T-helper 2 cell treated with Interferon-gamma antibody and Interleukin-4, amounts not matched to agents 5 μg/mL and 100 μg/mL, for 36 hours (primary cell): ENCODE results near the gene EML1.

ENCODE experiments used
- DNase-seq: peaks from one replicate; pipeline ENCODE4 v3.0.0; 2021; ENCODE audit warnings: low spot score
- H3K27ac Mint-ChIP-seq: one replicate; pipeline ENCODE4 v1.8.0; 2021; ENCODE audit warnings: mild to moderate bottlenecking, mixed read lengths
- H3K27me3 Mint-ChIP-seq: one replicate; pipeline ENCODE4 v1.8.0; 2021; ENCODE audit warnings: low read depth, mixed read lengths
- H3K36me3 Mint-ChIP-seq: one replicate; pipeline ENCODE4 v1.8.0; 2021; ENCODE audit warnings: low read depth, mixed read lengths
- H3K4me1 Mint-ChIP-seq: one replicate; pipeline ENCODE4 v1.8.0; 2021; ENCODE audit warnings: low read depth, mixed read lengths
- H3K4me3 Mint-ChIP-seq: one replicate; pipeline ENCODE4 v1.8.0; 2022; ENCODE audit warnings: mild to moderate bottlenecking, moderate library complexity, mixed read lengths
- H3K9me3 Mint-ChIP-seq: one replicate; pipeline ENCODE4 v1.8.0; 2021; ENCODE audit warnings: mixed read lengths

Gene EML1

DNA sequence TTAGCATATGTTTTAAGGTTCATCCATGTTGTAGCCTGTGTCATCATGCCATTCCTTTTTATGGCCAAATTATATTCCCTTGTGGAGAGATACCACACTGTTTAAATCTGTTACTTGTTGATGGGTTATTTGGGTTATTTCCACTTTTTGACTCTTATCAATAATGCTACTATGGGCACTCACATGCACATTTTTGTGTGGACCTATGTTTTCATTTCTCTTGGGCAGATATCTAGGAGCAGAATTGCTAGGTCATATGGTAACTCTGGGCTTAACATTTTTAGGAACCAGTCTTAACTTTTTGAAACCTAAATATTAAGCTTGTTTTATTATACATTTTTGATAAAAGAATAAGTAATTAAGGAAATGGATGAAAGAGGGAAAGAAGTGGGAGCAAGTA lies 4.0 kb downstream of the EML1 start:
- no peaks in the 10 kb centered on the region for H3K9me3 Mint-ChIP-seq
- H3K4me1 Mint-ChIP-seq, result peaks cover 3% of the 10 kb centered on the region
- H3K4me3 Mint-ChIP-seq, result no peak overlapping the region
- H3K36me3 Mint-ChIP-seq, result no peaks in the 10 kb centered on the region
- H3K27me3 Mint-ChIP-seq, result peaks cover 68% of the 10 kb centered on the region
- DNase-seq, result no peak
- no peak overlapping the region for H3K27ac Mint-ChIP-seq

DNA sequence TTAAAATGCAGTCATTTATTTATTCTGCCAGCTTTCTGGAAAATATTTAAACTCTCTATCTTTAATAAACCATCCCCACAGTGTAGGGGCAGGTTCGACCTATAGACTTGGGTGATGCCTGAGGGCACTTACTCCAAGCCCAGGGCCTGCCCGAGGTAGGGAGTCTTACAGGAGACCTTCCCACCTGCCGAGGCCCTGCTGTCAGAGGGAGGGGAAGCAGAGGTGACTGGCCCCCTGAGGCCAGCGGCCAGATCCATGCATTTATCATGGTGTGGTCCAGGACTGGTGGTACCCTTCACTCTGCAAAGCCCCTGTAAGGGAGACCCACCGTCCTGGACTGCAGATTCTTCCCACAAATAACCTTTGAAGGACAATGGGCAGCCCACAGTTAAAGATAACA lies 7.6 kb downstream of the EML1 start:
- DNase-seq, result no peak
- Mint-ChIP-seq H3K4me3 (no peak overlapping the region), H3K36me3 (no peaks in the 10 kb centered on the region), H3K27ac (no peak overlapping the region), H3K27me3 (peaks cover 50% of the 10 kb centered on the region), H3K4me1 (no peaks in the 10 kb centered on the region), H3K9me3 (no peaks in the 10 kb centered on the region)

DNA sequence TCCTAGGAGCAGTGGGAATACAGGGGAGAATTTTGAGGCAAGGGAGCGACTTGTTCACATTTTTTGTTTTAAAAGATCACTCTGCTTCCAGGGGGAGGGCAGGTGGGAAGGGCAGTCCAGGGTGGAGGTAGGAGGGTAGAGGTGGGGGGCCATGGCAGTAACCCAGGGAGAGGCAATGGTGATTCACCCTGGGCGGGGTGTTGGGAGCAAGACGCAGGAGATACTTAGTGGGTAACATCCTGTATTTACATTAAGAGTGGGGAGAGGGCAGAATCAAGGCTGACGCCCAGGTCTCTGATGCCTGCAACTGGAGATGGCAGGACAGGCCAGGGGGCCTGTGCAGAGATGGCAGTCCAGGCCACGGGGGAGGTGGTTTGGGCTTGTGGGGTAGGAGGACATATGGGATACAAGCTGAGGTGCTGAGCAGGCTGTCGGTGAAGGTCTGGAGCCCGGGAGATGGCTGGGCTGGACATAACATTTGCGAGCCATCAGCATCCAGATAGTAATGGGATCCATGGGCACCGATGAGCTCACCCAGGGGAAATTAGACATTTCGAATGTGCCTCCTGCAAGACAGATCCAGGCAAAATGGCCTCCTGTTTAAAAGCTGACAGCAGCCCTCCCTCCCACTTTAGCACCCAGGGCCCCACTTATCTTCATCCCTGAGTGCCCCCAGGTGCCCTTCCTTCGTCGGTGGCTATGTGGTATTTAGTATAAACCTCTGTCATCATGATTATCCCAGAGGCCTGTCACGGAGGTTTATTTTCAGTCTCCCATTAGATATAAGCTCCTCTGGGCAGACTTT lies 9.3 kb downstream of the EML1 start:
- H3K27me3 Mint-ChIP-seq, result peaks cover 42% of the 10 kb centered on the region
- DNase-seq, result no peak
- H3K9me3 Mint-ChIP-seq, result no peaks in the 10 kb centered on the region
- no peak overlapping the region for H3K4me3 Mint-ChIP-seq
- no peaks in the 10 kb centered on the region for H3K36me3 Mint-ChIP-seq
- H3K27ac Mint-ChIP-seq, result no peak overlapping the region
- no peaks in the 10 kb centered on the region for H3K4me1 Mint-ChIP-seq

- Mint-ChIP-seq H3K27ac (no peak overlapping the region), H3K9me3 (no peaks in the 10 kb centered on the region), H3K36me3 (no peaks in the 10 kb centered on the region), H3K4me1 (no peaks in the 10 kb centered on the region), H3K27me3 (peaks cover 38% of the 10 kb centered on the region), H3K4me3 (no peak overlapping the region)
- DNase-seq, result no peak
These were observed 10.0 kb downstream of the EML1 start for GRCh38 chr14:99803106-99803775.

DNA sequence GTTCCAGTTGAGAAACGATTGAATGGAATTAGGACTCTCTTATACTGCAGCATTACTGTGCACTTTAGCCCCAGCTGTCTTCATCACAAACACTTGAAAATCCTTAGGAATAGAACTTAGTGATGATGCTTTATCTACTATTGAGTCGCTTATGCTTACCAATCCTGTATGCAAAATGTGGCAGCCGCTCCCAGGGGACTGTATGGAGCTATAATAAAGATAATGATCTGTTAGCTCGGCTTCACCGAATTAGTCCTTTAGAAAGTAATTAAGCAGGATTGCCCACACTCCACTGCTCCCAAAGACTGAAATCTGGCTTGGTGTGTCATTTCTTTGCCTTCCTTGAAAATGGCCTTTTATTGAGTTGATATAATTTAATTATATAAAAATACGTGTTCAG lies 10.6 kb downstream of the EML1 start:
- DNase-seq, result no peak
- no peaks in the 10 kb centered on the region for H3K9me3 Mint-ChIP-seq
- H3K27ac Mint-ChIP-seq, result no peak overlapping the region
- no peaks in the 10 kb centered on the region for H3K36me3 Mint-ChIP-seq
- H3K4me1 Mint-ChIP-seq, result no peaks in the 10 kb centered on the region
- H3K4me3 Mint-ChIP-seq, result no peak overlapping the region
- peaks cover 35% of the 10 kb centered on the region for H3K27me3 Mint-ChIP-seq

GRCh38 chr14:99805757-99806439 lies 12.7 kb downstream of the EML1 start:
- Mint-ChIP-seq H3K4me1 (no peaks in the 10 kb centered on the region), H3K27ac (no peak overlapping the region), H3K27me3 (peaks cover 30% of the 10 kb centered on the region), H3K4me3 (no peak overlapping the region), H3K9me3 (no peaks in the 10 kb centered on the region), H3K36me3 (no peaks in the 10 kb centered on the region)
- no peak for DNase-seq

DNA sequence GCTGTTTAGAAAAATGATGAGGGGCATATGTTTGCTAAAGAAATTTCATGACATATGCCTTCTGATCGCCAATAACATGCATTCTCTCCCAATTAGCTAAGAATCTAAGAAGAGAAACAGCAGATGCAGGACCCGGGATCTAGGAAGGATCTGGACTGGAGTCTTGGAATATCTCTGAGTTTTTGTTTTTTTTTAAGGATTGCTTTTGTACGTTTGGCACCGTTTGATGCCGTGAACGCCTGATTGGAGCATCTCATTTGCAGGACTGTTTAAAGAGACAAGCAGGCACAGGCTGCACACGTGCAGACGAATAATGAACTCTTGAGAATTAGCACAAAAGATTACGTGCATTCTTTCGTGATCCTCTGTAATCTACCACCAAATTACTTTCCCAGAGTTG lies 13.6 kb downstream of the EML1 start:
- Mint-ChIP-seq H3K4me3 (no peak overlapping the region), H3K36me3 (no peaks in the 10 kb centered on the region), H3K4me1 (no peaks in the 10 kb centered on the region), H3K27ac (no peak overlapping the region), H3K9me3 (no peaks in the 10 kb centered on the region), H3K27me3 (peaks cover 29% of the 10 kb centered on the region)
- DNase-seq, result no peak

GRCh38 chr14:99807413-99808153 lies 14.4 kb downstream of the EML1 start:
- Mint-ChIP-seq H3K4me3 (no peak overlapping the region), H3K36me3 (no peaks in the 10 kb centered on the region), H3K27me3 (peaks cover 30% of the 10 kb centered on the region), H3K9me3 (no peaks in the 10 kb centered on the region), H3K4me1 (no peaks in the 10 kb centered on the region), H3K27ac (no peak overlapping the region)
- no peak for DNase-seq

GRCh38 chr14:99808154-99808505 lies 14.9 kb downstream of the EML1 start:
- no peak for DNase-seq
- no peaks in the 10 kb centered on the region for H3K9me3 Mint-ChIP-seq
- no peaks in the 10 kb centered on the region for H3K36me3 Mint-ChIP-seq
- peaks cover 30% of the 10 kb centered on the region for H3K27me3 Mint-ChIP-seq
- no peak overlapping the region for H3K27ac Mint-ChIP-seq
- H3K4me1 Mint-ChIP-seq, result no peaks in the 10 kb centered on the region
- no peak overlapping the region for H3K4me3 Mint-ChIP-seq

- Mint-ChIP-seq H3K4me1 (no peaks in the 10 kb centered on the region), H3K27ac (no peak overlapping the region), H3K27me3 (peaks cover 30% of the 10 kb centered on the region), H3K36me3 (no peaks in the 10 kb centered on the region), H3K4me3 (no peak overlapping the region), H3K9me3 (no peaks in the 10 kb centered on the region)
- no peak for DNase-seq
These were observed 15.3 kb downstream of the EML1 start for GRCh38 chr14:99808515-99808914.

GRCh38 chr14:99809360-99809759 lies 16.1 kb downstream of the EML1 start:
- Mint-ChIP-seq H3K36me3 (no peaks in the 10 kb centered on the region), H3K27me3 (peaks cover 33% of the 10 kb centered on the region), H3K4me3 (no peak overlapping the region), H3K9me3 (no peaks in the 10 kb centered on the region), H3K27ac (no peak overlapping the region), H3K4me1 (no peaks in the 10 kb centered on the region)
- DNase-seq, result no peak

DNA sequence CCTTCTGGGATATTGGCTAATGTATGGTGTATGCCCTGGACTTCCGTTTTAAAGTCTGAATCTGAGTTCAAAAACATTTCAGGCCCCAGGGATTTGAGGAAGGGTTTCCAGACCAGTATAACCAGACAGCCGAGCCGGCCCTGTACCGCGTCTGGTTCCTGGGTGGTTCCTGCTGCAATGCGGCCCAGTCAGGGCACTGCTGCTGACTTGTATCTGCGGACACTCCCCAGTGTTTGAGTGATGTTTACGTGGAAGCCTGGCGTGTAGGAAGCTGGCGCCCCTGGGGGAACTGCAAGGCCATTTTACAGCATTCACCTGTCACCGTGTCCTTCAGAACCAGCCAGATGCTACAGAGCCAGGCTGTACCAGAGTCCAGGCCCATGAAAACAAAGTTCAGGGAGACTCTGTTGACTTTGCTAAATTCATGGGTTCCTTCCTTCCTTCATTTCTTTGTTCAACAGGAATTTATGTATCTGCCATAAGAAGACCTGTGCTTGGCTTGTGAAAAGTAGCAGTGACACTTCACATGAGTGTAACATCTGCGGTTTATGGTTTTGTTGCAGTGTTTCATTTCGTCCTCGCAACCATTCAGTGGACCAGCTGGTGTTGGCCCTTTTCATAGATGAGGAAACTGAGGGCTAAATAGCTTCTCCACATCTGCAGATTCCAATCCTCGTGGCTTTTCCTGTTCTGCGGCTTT lies 16.8 kb downstream of the EML1 start:
- Mint-ChIP-seq H3K4me3 (no peak overlapping the region), H3K36me3 (no peaks in the 10 kb centered on the region), H3K9me3 (no peaks in the 10 kb centered on the region), H3K27ac (no peak overlapping the region), H3K4me1 (no peaks in the 10 kb centered on the region), H3K27me3 (peaks cover 37% of the 10 kb centered on the region)
- DNase-seq, result no peak

- Mint-ChIP-seq H3K27me3 (peaks cover 33% of the 10 kb centered on the region), H3K36me3 (no peaks in the 10 kb centered on the region), H3K4me3 (no peak overlapping the region), H3K9me3 (no peaks in the 10 kb centered on the region), H3K27ac (no peak overlapping the region), H3K4me1 (no peaks in the 10 kb centered on the region)
- DNase-seq, result no peak
These were observed 17.3 kb downstream of the EML1 start for GRCh38 chr14:99810559-99810874.
